ENCODE data around the gene KIAA1671. TPM values are rescaled to one million over a fixed set of nuclear protein-coding genes. Genes with fewer than 3 reads are reported as not detected.

KIAA1671 gene
- total and polyA plus RNA-seq, 7 donors, result 6.3 to 34.2 (median 10.2) TPM

- no peaks in the 10 kb centered on the region for H3K9me3 ChIP-seq
- H3K27ac ChIP-seq, result peak overlapping the region in 3 of 4 donors; percentile 51 to 79 (median 56)
- H3K36me3 ChIP-seq, result no peaks in the 10 kb centered on the region
- H3K4me3 ChIP-seq, result peak overlapping the region in 2 of 4 donors; percentile 50 to 54
- H3K4me1 ChIP-seq, result peaks cover 0 to 20% (median 14%) of the 10 kb centered on the region in 4 donors
- intact Hi-C loops (cut with DNase I), result no loop called here
- WGBS, 2 donors, result 31 to 67% methylated on average over 20 of the region's 20 CpGs
- TF ChIP-seq POLR2A (IDR thresholded peaks at IDR 0.05), result no peak
- TF ChIP-seq EP300 (IDR thresholded peaks at IDR 0.05), result no peak
- no peak for TF ChIP-seq CTCF (IDR thresholded peaks at IDR 0.05)
- TF ChIP-seq POLR2AphosphoS5 (IDR thresholded peaks at IDR 0.05), result no peak
- DNase-seq, result no peak
- H3K27me3 ChIP-seq, result no peaks in the 10 kb centered on the region
These were observed 160.2 kb downstream of the KIAA1671 start for GRCh38 chr22:25112538-25113253.

- WGBS, 2 donors, result 22 to 62% methylated on average over 7 of the region's 7 CpGs
- Histone ChIP-seq H3K27ac (peak overlapping the region in 1 of 4 donors; percentile 79), H3K9me3 (no peaks in the 10 kb centered on the region), H3K27me3 (no peaks in the 10 kb centered on the region), H3K4me1 (peaks cover 0 to 20% (median 14%) of the 10 kb centered on the region in 4 donors), H3K36me3 (no peaks in the 10 kb centered on the region), H3K4me3 (no peak overlapping the region)
- intact Hi-C loops (cut with DNase I), result no loop called here
- no peak for DNase-seq
- TF ChIP-seq EP300 (IDR thresholded peaks at IDR 0.05) (no peak), POLR2AphosphoS5 (IDR thresholded peaks at IDR 0.05) (no peak), CTCF (IDR thresholded peaks at IDR 0.05) (no peak), POLR2A (IDR thresholded peaks at IDR 0.05) (no peak)
These were observed 160.8 kb downstream of the KIAA1671 start for GRCh38 chr22:25113316-25113721.

DNA sequence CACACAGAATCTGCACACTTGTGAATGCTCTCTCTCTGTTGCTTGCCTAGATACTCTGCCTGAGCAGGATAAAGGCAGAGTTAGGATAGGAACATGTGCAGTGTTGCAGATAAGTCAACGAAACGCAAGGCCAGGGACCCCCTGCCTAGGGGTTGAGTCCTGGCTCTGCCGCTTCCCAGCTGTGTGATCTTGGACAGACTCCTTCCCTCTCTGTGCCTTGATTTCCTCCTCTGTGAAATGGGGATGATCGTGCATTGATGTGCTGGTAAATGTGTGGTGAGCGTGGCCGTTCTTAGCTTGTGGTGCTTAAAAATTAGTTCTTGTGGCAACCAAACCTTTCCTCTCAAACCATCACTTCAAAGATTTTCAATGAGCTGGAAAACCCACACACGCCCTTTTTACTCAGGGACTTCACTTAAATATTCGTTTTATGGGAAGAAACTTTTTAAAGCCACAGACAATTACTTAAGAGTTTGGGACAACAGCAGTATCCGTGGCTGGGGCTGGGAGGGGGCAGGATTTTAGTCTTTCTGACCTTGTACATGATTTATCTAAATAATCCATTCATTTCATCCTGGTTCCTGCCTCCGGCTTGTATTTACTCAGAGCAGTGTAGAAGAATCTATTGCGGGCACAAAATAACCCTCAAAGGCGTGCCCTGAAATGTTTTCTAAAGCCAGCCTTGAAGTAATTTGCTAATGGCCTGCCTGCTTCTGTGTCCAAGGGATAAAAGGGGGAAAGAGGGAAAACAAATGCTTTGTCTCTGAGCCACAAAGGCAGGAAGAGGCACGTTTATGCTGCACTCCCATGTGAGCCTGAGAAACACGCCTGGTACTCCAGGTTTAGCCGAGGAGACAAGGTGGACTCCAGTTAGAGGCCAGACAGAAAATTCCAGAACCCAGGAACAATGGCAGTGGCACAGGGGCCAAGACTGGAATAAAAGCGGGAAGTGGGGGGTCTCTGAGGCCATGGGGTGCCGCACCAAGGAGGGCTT is 162.2 kb downstream of the KIAA1671 start:
- Histone ChIP-seq H3K4me3 (no peak overlapping the region), H3K27me3 (no peaks in the 10 kb centered on the region), H3K27ac (peak overlapping the region in 1 of 4 donors; percentile 79), H3K36me3 (no peaks in the 10 kb centered on the region), H3K4me1 (peaks cover 0 to 20% (median 14%) of the 10 kb centered on the region in 4 donors), H3K9me3 (no peaks in the 10 kb centered on the region)
- intact Hi-C loops (cut with DNase I), result no loop called here
- DNase-seq, result no peak
- 34 to 72% methylated on average over 17 of the region's 17 CpGs for WGBS, 2 donors
- TF ChIP-seq EP300 (IDR thresholded peaks at IDR 0.05), result no peak

DNA sequence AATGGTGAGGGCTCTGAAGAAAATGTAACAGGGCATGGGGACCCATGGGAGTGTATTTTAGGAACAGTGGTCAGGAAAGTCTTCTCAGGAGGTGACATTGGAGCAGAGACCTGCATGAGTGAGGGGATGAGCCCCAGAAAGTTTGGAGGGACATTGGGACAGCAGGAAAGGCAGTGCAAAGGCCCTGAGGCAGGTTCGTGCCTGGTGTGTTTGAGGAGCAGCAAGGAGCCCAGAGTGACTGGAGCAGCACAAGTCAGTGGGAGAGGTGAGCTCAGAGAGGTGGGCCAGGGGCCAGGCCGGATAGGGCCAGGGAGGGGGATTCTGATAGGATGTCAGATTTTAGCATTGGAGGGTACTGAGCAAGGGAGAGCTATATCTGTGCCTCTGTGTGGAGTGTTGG is 167.1 kb downstream of the KIAA1671 start:
- no peak for DNase-seq
- H3K4me3 ChIP-seq, result no peak overlapping the region
- peaks cover 0 to 3% (median 1%) of the 10 kb centered on the region in 4 donors for H3K9me3 ChIP-seq
- TF ChIP-seq EP300 (IDR thresholded peaks at IDR 0.05), result no peak
- no peak for TF ChIP-seq CTCF (IDR thresholded peaks at IDR 0.05)
- TF ChIP-seq POLR2A (IDR thresholded peaks at IDR 0.05), result no peak
- no peak for TF ChIP-seq POLR2AphosphoS5 (IDR thresholded peaks at IDR 0.05)
- H3K27me3 ChIP-seq, result no peaks in the 10 kb centered on the region
- H3K4me1 ChIP-seq, result peaks cover 0 to 6% (median 0%) of the 10 kb centered on the region in 4 donors
- WGBS, 2 donors, result 51 to 72% methylated on average over 2 of the region's 2 CpGs
- peak overlapping the region; percentile 21 to 55 (median 52) for H3K27ac ChIP-seq
- H3K36me3 ChIP-seq, result peaks cover 0 to 6% (median 0%) of the 10 kb centered on the region in 4 donors
- intact Hi-C loops (cut with DNase I), result no loop called here
